Calu3 (cell line): ENCODE results near the gene SDR42E1. TPM values are rescaled to one million over a fixed set of nuclear protein-coding genes. Genes with fewer than 3 reads are reported as not detected.

Experiments used
- BruUV-seq: library from RNA; stranded (reverse); fragments of 400-500 nt; replicated peaks from 2 replicates; lab custom pipeline; 2021; lab: Mats Ljungman, UMichigan
- CTCF ChIA-PET: fragments of 300-600 bp; sonication (Branson Sonifier 250); formaldehyde crosslinking; loops from one replicate; lab custom pipeline; 2022; ENCODE audit warnings: antibody characterized with exemption; lab: Charles Lee
- DNase-seq: peaks from one replicate; pipeline ENCODE4 v3.0.0; 2022
- H3K27ac Mint-ChIP-seq: one replicate; pipeline ENCODE4 v1.8.0; 2022; ENCODE audit warnings: mixed read lengths; ENCODE audit not compliant: unreplicated experiment
- H3K27me3 Mint-ChIP-seq: one replicate; pipeline ENCODE4 v1.8.0; 2022; ENCODE audit warnings: mixed read lengths; ENCODE audit not compliant: unreplicated experiment
- H3K36me3 Mint-ChIP-seq: one replicate; pipeline ENCODE4 v1.8.0; 2022; ENCODE audit warnings: mild to moderate bottlenecking, moderate library complexity, mixed read lengths; ENCODE audit not compliant: insufficient read depth, unreplicated experiment
- H3K4me1 Mint-ChIP-seq: one replicate; pipeline ENCODE4 v1.8.0; 2022; ENCODE audit warnings: mild to moderate bottlenecking, low read depth, mixed read lengths; ENCODE audit not compliant: unreplicated experiment
- H3K4me3 Mint-ChIP-seq: one replicate; pipeline ENCODE4 v1.8.0; 2022; ENCODE audit warnings: mild to moderate bottlenecking, low read depth, moderate library complexity, mixed read lengths; ENCODE audit not compliant: unreplicated experiment
- H3K9me3 Mint-ChIP-seq: one replicate; pipeline ENCODE4 v1.8.0; 2022; ENCODE audit warnings: low read depth, mixed read lengths; ENCODE audit not compliant: unreplicated experiment
- CTCF ChIP-seq: fragments of 200-600 bp; IDR thresholded peaks from one replicate; pipeline ENCODE4 v1.8.0; 2022; ENCODE audit warnings: antibody characterized with exemption; ENCODE audit not compliant: unreplicated experiment
- intact Hi-C: fragments of 100-400 bp; cut with micrococcal nuclease; formaldehyde crosslinking; loops from one replicate; pipeline ENCODE4 v1.10.0; 2022; ENCODE audit not compliant: unreplicated experiment
- total RNA-seq: library from RNA; stranded (reverse); gene quantifications from 2 replicates; pipeline ENCODE4 v1.2.3, GENCODE V29; 2022

The SDR42E1 gene
- total RNA-seq, 1 experiment from 2014 or later, result 34.3 TPM

GRCh38 chr16:81946206-81946605, 65.1 kb downstream of the SDR42E1 start:
- TF ChIP-seq CTCF, result no peak
- no peak overlapping the region for H3K27ac Mint-ChIP-seq
- intact Hi-C loops, result no loop called here

GRCh38 chr16:81945665-81946064, 65.6 kb downstream of the SDR42E1 start:
- BruUV-seq, result no TSS peak
- no peak for TF ChIP-seq CTCF
- no peak overlapping the region for H3K27ac Mint-ChIP-seq
- intact Hi-C loops, result no loop called here
- CTCF ChIA-PET, result no interaction called here
- DNase-seq, result no peak
- H3K4me1 Mint-ChIP-seq, result peaks cover 7% of the 10 kb centered on the region
- H3K4me3 Mint-ChIP-seq, result no peak overlapping the region
- no peaks in the 10 kb centered on the region for H3K36me3 Mint-ChIP-seq
- H3K9me3 Mint-ChIP-seq, result no peaks in the 10 kb centered on the region
- peaks cover 50% of the 10 kb centered on the region for H3K27me3 Mint-ChIP-seq

More at GRCh38 chr16:81946206-81946605, 65.1 kb downstream of the SDR42E1 start:
- Mint-ChIP-seq H3K4me3 (no peak overlapping the region), H3K36me3 (no peaks in the 10 kb centered on the region), H3K27me3 (peaks cover 55% of the 10 kb centered on the region), H3K4me1 (peaks cover 2% of the 10 kb centered on the region), H3K9me3 (no peaks in the 10 kb centered on the region)
- DNase-seq, result no peak
- BruUV-seq, result no TSS peak
- CTCF ChIA-PET, result interaction anchor here (1.0 kb wide), 1 partner anchor 284 kb away, joined by 3 read pairs; no protein-coding TSS in a partner anchor

GRCh38 chr16:81942007-81942601, 69.2 kb downstream of the SDR42E1 start:
- no peak for TF ChIP-seq CTCF
- no peaks in the 10 kb centered on the region for H3K36me3 Mint-ChIP-seq
- no peak for DNase-seq
- peaks cover 11% of the 10 kb centered on the region for H3K4me1 Mint-ChIP-seq
- intact Hi-C loops, result no loop called here
- H3K9me3 Mint-ChIP-seq, result no peaks in the 10 kb centered on the region
- CTCF ChIA-PET, result interaction anchor here (0.9 to 1.1 kb wide), 2 partner anchors 16 to 1340 kb away, joined by 3 read pairs; no protein-coding TSS in a partner anchor
- no peak overlapping the region for H3K27ac Mint-ChIP-seq
- BruUV-seq, result no TSS peak
- peaks cover 23% of the 10 kb centered on the region for H3K27me3 Mint-ChIP-seq
- no peak overlapping the region for H3K4me3 Mint-ChIP-seq

- intact Hi-C loops, result loop anchor here (1.0 to 2.0 kb wide), 5 partner anchors 51 to 516 kb away; no protein-coding TSS in a partner anchor
- BruUV-seq, result no TSS peak
- Mint-ChIP-seq H3K4me3 (no peak overlapping the region), H3K9me3 (no peaks in the 10 kb centered on the region), H3K36me3 (no peaks in the 10 kb centered on the region), H3K4me1 (peaks cover 11% of the 10 kb centered on the region), H3K27ac (no peak overlapping the region), H3K27me3 (peaks cover 31% of the 10 kb centered on the region)
- CTCF ChIA-PET, result interaction anchor here (0.5 to 2.6 kb wide), 6 partner anchors 15 to 515 kb away, joined by 3 to 18 read pairs (median 6); no protein-coding TSS in a partner anchor
- TF ChIP-seq CTCF, result peak; percentile 47
- peak; percentile 58 for DNase-seq
Measured at GRCh38 chr16:81940781-81941560, 70.3 kb downstream of the SDR42E1 start.
